Vagina (tissue), 2 donors: ENCODE measurements around the gene DNAL1. TPM values are rescaled to one million over a fixed set of nuclear protein-coding genes. Genes with fewer than 3 reads are reported as not detected.
A peak's percentile ranks its signal among the peaks of the same experiment; 100 is the strongest.

Experiments used
- DNase-seq, 2 donors: peaks; one replicate each; pipeline ENCODE4 v3.0.0-alpha.2; 2017; ENCODE audit errors: extremely low spot score in 2 of 2
- H3K27ac ChIP-seq: fragments of 200-600 bp; sonication (generic); one replicate; pipeline ENCODE4 v1.5.1; 2019
- H3K27me3 ChIP-seq: fragments of 200-600 bp; sonication (generic); one replicate; pipeline ENCODE4 v1.5.1; 2019
- H3K36me3 ChIP-seq, 2 donors: fragments of 200-600 bp; sonication (generic); one replicate each; pipeline ENCODE4 v1.5.1; 2017 to 2019
- H3K4me1 ChIP-seq: fragments of 200-600 bp; sonication (generic); one replicate; pipeline ENCODE4 v1.5.1; 2019
- H3K4me3 ChIP-seq, 2 donors: fragments of 200-600 bp; sonication (generic); 1 replicate in 1 of 2; 2 replicates in 1 of 2; pipeline ENCODE4 v1.5.1; 2016 to 2019
- H3K9me3 ChIP-seq: fragments of 200-600 bp; sonication (generic); one replicate; pipeline ENCODE4 v1.5.1; 2019
- CTCF ChIP-seq, 3 experiments: fragments of 450-650 bp in 2 of 3; fragments of 200-600 bp in 1 of 3; sonication (generic) in 1 of 3; IDR thresholded peaks; one replicate each; pipeline ENCODE4 v1.5.1; 2017 to 2019; ENCODE audit warnings: antibody characterized with exemption in 3 of 3, mild to moderate bottlenecking in 2 of 3, moderate library complexity in 2 of 3
- POLR2A ChIP-seq, 2 donors: fragments of 450-650 bp; IDR thresholded peaks; one replicate each; pipeline ENCODE4 v1.6.1; 2017; ENCODE audit warnings: antibody characterized with exemption in 2 of 2, mild to moderate bottlenecking in 2 of 2, moderate library complexity in 2 of 2
- POLR2AphosphoS5 ChIP-seq, 2 donors: sonication (generic); formaldehyde crosslinking; IDR thresholded peaks; one replicate each; pipeline ENCODE4 v1.9.0; 2017; ENCODE audit warnings: antibody characterized with exemption in 2 of 2, mild to moderate bottlenecking in 2 of 2, low read depth in 1 of 2; ENCODE audit not compliant: insufficient read depth in 1 of 2
- intact Hi-C: fragments of 100-400 bp; cut with DNase I; formaldehyde crosslinking; loops from one replicate; pipeline ENCODE4 v1.15.1; 2023
- total RNA-seq: library from RNA; depleted of rRNA; stranded (reverse); fragments of >200 nt; gene quantifications from one replicate; pipeline ENCODE4 v1.2.3, GENCODE V29; 2016

DNAL1 gene
- total RNA-seq, 1 donor from 2014 or later = 4.7 TPM

DNA sequence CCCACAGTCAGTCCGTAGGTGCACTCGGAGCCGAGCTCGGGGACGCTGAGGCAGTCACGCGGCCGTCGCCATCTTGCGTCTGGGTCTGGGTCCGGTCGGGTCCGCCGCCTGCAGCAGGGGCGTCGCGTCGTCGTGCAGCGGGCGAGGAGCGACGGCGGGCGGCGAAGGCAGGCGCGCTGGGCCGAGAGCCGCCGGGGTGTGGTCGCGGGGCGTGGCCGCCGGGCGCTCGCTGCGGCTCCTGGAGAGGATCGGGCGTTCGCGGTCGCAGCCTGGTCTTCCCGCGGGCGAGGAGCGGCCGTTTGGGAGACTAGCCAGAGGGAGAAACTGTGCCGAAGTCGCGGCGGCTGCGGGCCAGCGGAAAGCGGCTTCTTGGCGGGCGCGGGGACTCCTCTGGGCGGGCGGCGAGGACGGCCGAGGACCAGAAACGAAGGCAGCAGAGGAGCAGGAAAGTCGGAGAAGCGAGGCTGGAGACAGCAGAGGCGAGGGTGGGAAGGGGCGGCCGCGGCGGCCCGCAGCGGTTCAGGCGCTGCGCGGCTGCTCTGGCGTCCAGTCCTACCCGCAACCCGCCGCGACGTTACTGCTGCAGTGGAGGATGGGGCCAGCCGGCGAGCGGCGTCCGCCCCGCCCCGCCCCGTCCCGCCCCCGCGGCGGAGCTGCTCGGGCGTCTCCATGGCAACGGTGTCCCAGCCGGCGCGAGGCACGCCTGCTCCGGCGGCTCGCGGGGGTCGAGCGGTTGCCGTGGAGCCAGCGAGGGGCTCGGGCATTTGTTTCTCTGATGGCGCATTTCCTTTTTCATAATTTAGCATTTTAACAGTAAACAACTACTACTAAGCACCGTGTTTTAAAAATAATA, 69.2 kb downstream of the DNAL1 start, which contains the start of gene PNMA1:
Gene PNMA1, minus strand, starts transcription at position 582 of the 853 bp plus-strand sequence. CDS start 745 bp downstream, outside the sequence.
- Histone ChIP-seq H3K27ac (peak within 1 kb of the TSS; percentile 85), H3K36me3 (peaks cover 0 to 12% of the 10 kb centered on the region in 2 donors), H3K27me3 (no peaks in the 10 kb centered on the region), H3K4me1 (peaks cover 49% of the 10 kb centered on the region), H3K4me3 (peak within 1 kb of the TSS; percentile 71 to 72), H3K9me3 (no peaks in the 10 kb centered on the region)
- no peak for DNase-seq
- intact Hi-C loops = loop anchor here (10.0 kb wide), 1 partner anchor 69 kb away; the partner anchor contains the start of gene DNAL1
- TF ChIP-seq POLR2AphosphoS5 (IDR thresholded peaks at IDR 0.05; ENCODE audit: insufficient read depth in 1 of 2, low read depth in 1 of 2) (peak in 1 of 2 donors; percentile 87), CTCF (IDR thresholded peaks at IDR 0.05) (no peak), POLR2A (IDR thresholded peaks at IDR 0.05) (peak in 1 of 2 donors; percentile 75)

DNA sequence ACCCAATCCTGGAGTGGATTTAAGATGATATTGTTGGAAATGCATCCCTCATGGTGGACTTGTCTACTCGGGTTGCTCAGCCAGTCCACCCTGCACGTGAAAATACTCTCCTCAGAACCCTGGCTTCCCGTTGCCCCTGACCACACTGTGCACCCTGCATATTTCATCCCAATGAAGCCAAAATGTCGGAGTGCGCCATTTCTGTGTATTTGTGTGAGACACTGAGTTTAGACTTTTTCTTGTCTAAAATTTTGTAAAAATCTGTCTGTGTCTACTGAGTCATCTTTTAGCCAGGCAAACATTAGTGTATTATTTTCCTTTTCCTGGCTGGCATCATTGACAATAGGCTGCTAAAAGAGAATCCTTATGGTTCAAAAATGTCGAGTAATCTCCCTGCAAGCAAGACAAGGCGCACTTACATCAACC, 69.9 kb downstream of the DNAL1 start:
- Histone ChIP-seq H3K27ac (peak overlapping the region; percentile 85), H3K27me3 (no peaks in the 10 kb centered on the region), H3K4me1 (peaks cover 49% of the 10 kb centered on the region), H3K9me3 (no peaks in the 10 kb centered on the region), H3K4me3 (peak overlapping the region; percentile 71 to 72), H3K36me3 (peaks cover 0 to 15% of the 10 kb centered on the region in 2 donors)
- DNase-seq = no peak
- TF ChIP-seq CTCF (IDR thresholded peaks at IDR 0.05) = no peak
- no peak for TF ChIP-seq POLR2A (IDR thresholded peaks at IDR 0.05)
- intact Hi-C loops = loop anchor here (10.0 kb wide), 1 partner anchor 70 kb away; the partner anchor contains the start of gene DNAL1

DNA sequence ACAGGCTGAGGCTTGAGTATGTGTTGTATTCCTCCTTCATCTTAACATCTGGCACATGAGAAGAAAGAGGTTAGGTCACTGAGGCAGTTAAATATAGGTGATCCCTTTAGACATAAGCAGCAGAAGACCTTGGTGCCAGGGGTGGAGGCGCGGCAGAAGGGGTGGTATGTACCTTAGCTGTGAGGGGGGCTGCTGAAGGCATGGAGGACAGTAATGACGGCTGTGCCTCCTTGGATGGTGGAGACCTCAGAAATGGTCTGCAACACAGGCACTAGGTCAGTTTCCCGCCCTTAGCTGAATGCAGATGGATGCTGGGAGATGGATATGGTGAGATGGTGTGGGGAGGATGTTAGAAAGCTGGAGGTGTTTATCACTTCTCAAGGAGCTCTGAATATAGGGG, 70.9 kb downstream of the DNAL1 start:
- intact Hi-C loops = loop anchor here (10.0 kb wide), 1 partner anchor 71 kb away; the partner anchor contains the start of gene DNAL1
- H3K36me3 ChIP-seq = peaks cover 0 to 24% of the 10 kb centered on the region in 2 donors
- peaks cover 45% of the 10 kb centered on the region for H3K4me1 ChIP-seq

DNA sequence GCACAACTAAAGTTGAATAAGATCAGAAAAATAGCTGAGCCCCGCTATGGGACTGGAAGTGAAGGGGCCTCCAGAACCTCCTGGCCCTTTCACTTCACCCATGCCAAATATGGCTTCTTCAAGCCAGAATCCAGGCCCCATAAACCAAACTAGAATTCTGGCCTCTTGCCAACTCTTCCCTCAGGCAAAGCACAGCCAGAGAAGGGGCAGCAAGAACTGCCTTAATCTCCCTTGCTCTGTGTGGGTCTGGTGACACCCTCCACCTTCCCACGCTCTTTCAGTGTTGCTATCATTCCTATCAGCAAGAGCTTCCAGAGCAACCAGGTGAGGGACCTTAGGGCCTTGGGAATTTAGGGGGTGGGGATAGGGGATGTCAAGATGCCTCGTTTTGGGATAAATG, 72.5 kb downstream of the DNAL1 start:
- no peak overlapping the region for H3K4me3 ChIP-seq
- intact Hi-C loops = loop anchor here (10.0 kb wide), 1 partner anchor 72 kb away; the partner anchor contains the start of gene DNAL1
- H3K27me3 ChIP-seq = no peaks in the 10 kb centered on the region
- H3K9me3 ChIP-seq = no peaks in the 10 kb centered on the region
- DNase-seq = no peak
- TF ChIP-seq CTCF (IDR thresholded peaks at IDR 0.05) (no peak), POLR2A (IDR thresholded peaks at IDR 0.05) (no peak), POLR2AphosphoS5 (IDR thresholded peaks at IDR 0.05; ENCODE audit: insufficient read depth in 1 of 2, low read depth in 1 of 2) (no peak)
- H3K4me1 ChIP-seq = peaks cover 30% of the 10 kb centered on the region
- peaks cover 0 to 40% of the 10 kb centered on the region in 2 donors for H3K36me3 ChIP-seq
- peak overlapping the region; percentile 64 for H3K27ac ChIP-seq

More for the DNA sequence above, 70.9 kb downstream of the DNAL1 start:
- TF ChIP-seq POLR2AphosphoS5 (IDR thresholded peaks at IDR 0.05; ENCODE audit: insufficient read depth in 1 of 2, low read depth in 1 of 2) (no peak), POLR2A (IDR thresholded peaks at IDR 0.05) (no peak), CTCF (IDR thresholded peaks at IDR 0.05) (no peak)
- Histone ChIP-seq H3K27me3 (no peaks in the 10 kb centered on the region), H3K9me3 (no peaks in the 10 kb centered on the region), H3K4me3 (no peak overlapping the region), H3K27ac (no peak overlapping the region)
- DNase-seq = no peak
